CD14-positive monocyte (primary cell): Measurements from ENCODE around the gene PLCB1. TPM values are rescaled to one million over a fixed set of nuclear protein-coding genes. Genes with fewer than 3 reads are reported as not detected.
A peak's percentile ranks its signal among the peaks of the same experiment; 100 is the strongest.

Experiments
- DNase-seq, 3 donors: peaks; one replicate each; pipeline ENCODE4 v3.0.0-alpha.2; 2011 to 2022
- H2AFZ ChIP-seq: 2 replicates; pipeline ENCODE4 v1.6.0; 2012; ENCODE audit warnings: mild to moderate bottlenecking, low read depth, low read length, inconsistent platforms; ENCODE audit not compliant: insufficient read depth, poor library complexity, severe bottlenecking
- H3K27ac ChIP-seq, 2 donors: 1 replicate in 1 of 2; 2 replicates in 1 of 2; pipeline ENCODE4 v1.5.1; 2012 to 2013; ENCODE audit warnings: low read length in 2 of 2, control low read depth in 1 of 2, inconsistent platforms in 1 of 2, low read depth in 1 of 2, mild to moderate bottlenecking in 1 of 2
- H3K27me3 ChIP-seq, 2 donors: one replicate each; pipeline versions ENCODE4 v1.6.0 to v1.6.1; 2011 to 2013; ENCODE audit warnings: low read length in 2 of 2; ENCODE audit not compliant: control insufficient read depth in 2 of 2, insufficient read depth in 2 of 2
- H3K36me3 ChIP-seq, 2 donors: replicated peaks in 1 of 2; 1 replicate in 1 of 2; 2 replicates in 1 of 2; pipeline versions ENCODE4 v1.5.1 to v1.6.1; 2012 to 2013; ENCODE audit warnings: low read length in 2 of 2, control low read depth in 1 of 2, inconsistent platforms in 1 of 2, mild to moderate bottlenecking in 1 of 2; ENCODE audit not compliant: insufficient read depth in 2 of 2, control insufficient read depth in 1 of 2
- H3K4me1 ChIP-seq, 2 donors: 1 replicate in 1 of 2; 2 replicates in 1 of 2; pipeline versions ENCODE4 v1.5.1 to v1.6.1; 2012 to 2013; ENCODE audit warnings: low read length in 2 of 2, control low read depth in 1 of 2, inconsistent platforms in 1 of 2, mild to moderate bottlenecking in 1 of 2, moderate library complexity in 1 of 2; ENCODE audit not compliant: insufficient read depth in 2 of 2, control insufficient read depth in 1 of 2
- H3K4me2 ChIP-seq: replicated peaks from 2 replicates; pipeline ENCODE3; 2012; ENCODE audit warnings: low read length, moderate library complexity, mild to moderate bottlenecking; ENCODE audit not compliant: poor library complexity, severe bottlenecking; ENCODE audit errors: extremely low read depth
- H3K4me3 ChIP-seq, 3 experiments: fragments of 200-600 bp in 1 of 3; sonication (generic) in 1 of 3; replicated peaks in 1 of 3; 1 replicate in 2 of 3; 2 replicates in 1 of 3; pipeline ENCODE4 v1.5.1; 2011 to 2013; ENCODE audit warnings: low read length in 3 of 3, mild to moderate bottlenecking in 3 of 3, control low read depth in 2 of 3, low read depth in 2 of 3, inconsistent platforms in 1 of 3, moderate library complexity in 1 of 3
- H3K79me2 ChIP-seq: 2 replicates; pipeline ENCODE4 v1.6.0; 2012; ENCODE audit warnings: mild to moderate bottlenecking, control low read depth, inconsistent platforms, low read length, moderate library complexity; ENCODE audit not compliant: insufficient read depth
- H3K9ac ChIP-seq: 2 replicates; pipeline ENCODE4 v1.6.0; 2017; ENCODE audit warnings: low read length, mild to moderate bottlenecking; ENCODE audit not compliant: insufficient read depth, poor library complexity, severe bottlenecking
- H3K9me3 ChIP-seq, 2 donors: replicated peaks in 1 of 2; 1 replicate in 1 of 2; 2 replicates in 1 of 2; pipeline versions ENCODE4 v1.5.1 to v1.6.1; 2012 to 2013; ENCODE audit warnings: low read length in 2 of 2, control low read depth in 1 of 2; ENCODE audit not compliant: control insufficient read depth in 1 of 2, insufficient read depth in 1 of 2
- H4K20me1 ChIP-seq: 2 replicates; pipeline ENCODE4 v1.6.0; 2012; ENCODE audit warnings: mild to moderate bottlenecking, low read length, control low read depth, moderate library complexity; ENCODE audit not compliant: insufficient read depth
- H3K27ac Mint-ChIP-seq, 7 donors: one replicate each; pipeline ENCODE4 v1.8.0; 2020; ENCODE audit warnings: mild to moderate bottlenecking in 7 of 7, mixed read lengths in 7 of 7, moderate library complexity in 6 of 7, inconsistent platforms in 2 of 7
- H3K27me3 Mint-ChIP-seq, 3 donors: one replicate each; pipeline ENCODE4 v1.8.0; 2021 to 2022; ENCODE audit warnings: low read depth in 3 of 3, mild to moderate bottlenecking in 3 of 3, mixed read lengths in 3 of 3, moderate library complexity in 3 of 3, inconsistent platforms in 1 of 3
- H3K36me3 Mint-ChIP-seq, 2 donors: one replicate each; pipeline ENCODE4 v1.8.0; 2020; ENCODE audit warnings: mixed read lengths in 2 of 2, inconsistent platforms in 1 of 2, mild to moderate bottlenecking in 1 of 2
- H3K4me1 Mint-ChIP-seq: one replicate; pipeline ENCODE4 v1.8.0; 2020; ENCODE audit warnings: mild to moderate bottlenecking, mixed read lengths
- H3K4me3 Mint-ChIP-seq, 2 donors: one replicate each; pipeline ENCODE4 v1.8.0; 2020; ENCODE audit warnings: mild to moderate bottlenecking in 2 of 2, mixed read lengths in 2 of 2, moderate library complexity in 1 of 2
- H3K9me3 Mint-ChIP-seq, 7 donors: one replicate each; pipeline ENCODE4 v1.8.0; 2020 to 2022; ENCODE audit warnings: mixed read lengths in 7 of 7, mild to moderate bottlenecking in 6 of 7, moderate library complexity in 6 of 7, inconsistent platforms in 2 of 7
- WGBS: methylation state at CpG from one replicate; pipeline ENCODE4 v1.1.5; 2013; ENCODE audit warnings: missing lambda C conversion rate; ENCODE audit not compliant: insufficient coverage; 5-methylcytosine and 5-hydroxymethylcytosine counted together
- intact Hi-C, 2 donors: fragments of 100-400 bp; cut with micrococcal nuclease; formaldehyde crosslinking; loops; one replicate each; pipeline versions ENCODE4 v1.15.0 to v1.15.1; 2023
- polyA plus RNA-seq, 3 donors: library from polyadenylated mRNA; depleted of rRNA in 1 of 3; unstranded in 2 of 3; stranded (reverse) in 1 of 3; fragments of 300-500 nt in 2 of 3; fragments of >200 nt in 1 of 3; fragmentation: Illumina TruSeq in 2 of 3; gene quantifications; 1 replicate in 2 of 3; 2 replicates in 1 of 3; pipeline ENCODE4 v1.2.3, GENCODE V29; 2012 to 2021
- TF ChIP-seq, protein P1 (sequence below): fragments of 200-600 bp; IDR thresholded peaks from one replicate; pipeline ENCODE4 v1.8.0; 2022; ENCODE audit warnings: antibody characterized with exemption, mild to moderate bottlenecking

The PLCB1 gene
- polyA plus RNA-seq, 3 donors = 8.6 to 16.4 (median 13.2) TPM

DNA sequence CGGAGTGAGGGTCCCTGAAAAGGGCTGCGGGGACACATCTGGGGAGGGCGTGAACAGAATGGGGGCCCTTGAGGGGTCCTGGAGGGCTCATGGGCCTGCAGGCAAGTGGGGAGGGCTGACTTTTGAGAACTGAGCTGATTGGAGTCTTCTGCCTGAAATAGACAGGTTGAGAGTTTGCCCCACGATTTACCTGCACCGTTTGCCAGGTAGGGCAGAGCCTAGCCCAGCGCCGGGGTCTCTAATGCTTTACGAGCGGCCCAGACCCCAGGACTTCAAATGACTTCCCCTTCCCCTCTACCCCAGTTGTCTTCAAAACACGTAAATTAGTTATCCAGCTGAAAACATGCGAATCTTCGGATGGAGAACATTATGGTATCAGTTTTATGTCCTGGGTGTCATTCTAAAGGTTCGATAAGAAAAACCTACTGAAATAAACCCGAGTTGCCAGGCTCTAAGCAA, 1.3 kb downstream of the PLCB1 start:
- peaks cover 0 to 3% of the 10 kb centered on the region in 2 donors for H3K27me3 ChIP-seq
- TF ChIP-seq, protein P1, sequence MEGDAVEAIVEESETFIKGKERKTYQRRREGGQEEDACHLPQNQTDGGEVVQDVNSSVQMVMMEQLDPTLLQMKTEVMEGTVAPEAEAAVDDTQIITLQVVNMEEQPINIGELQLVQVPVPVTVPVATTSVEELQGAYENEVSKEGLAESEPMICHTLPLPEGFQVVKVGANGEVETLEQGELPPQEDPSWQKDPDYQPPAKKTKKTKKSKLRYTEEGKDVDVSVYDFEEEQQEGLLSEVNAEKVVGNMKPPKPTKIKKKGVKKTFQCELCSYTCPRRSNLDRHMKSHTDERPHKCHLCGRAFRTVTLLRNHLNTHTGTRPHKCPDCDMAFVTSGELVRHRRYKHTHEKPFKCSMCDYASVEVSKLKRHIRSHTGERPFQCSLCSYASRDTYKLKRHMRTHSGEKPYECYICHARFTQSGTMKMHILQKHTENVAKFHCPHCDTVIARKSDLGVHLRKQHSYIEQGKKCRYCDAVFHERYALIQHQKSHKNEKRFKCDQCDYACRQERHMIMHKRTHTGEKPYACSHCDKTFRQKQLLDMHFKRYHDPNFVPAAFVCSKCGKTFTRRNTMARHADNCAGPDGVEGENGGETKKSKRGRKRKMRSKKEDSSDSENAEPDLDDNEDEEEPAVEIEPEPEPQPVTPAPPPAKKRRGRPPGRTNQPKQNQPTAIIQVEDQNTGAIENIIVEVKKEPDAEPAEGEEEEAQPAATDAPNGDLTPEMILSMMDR = no peak
- peaks cover 44% of the 10 kb centered on the region for H4K20me1 ChIP-seq
- H3K9ac ChIP-seq = peak overlapping the region; percentile 78
- peak overlapping the region; percentile 98 for H3K4me2 ChIP-seq
- Mint-ChIP-seq H3K36me3 (peaks cover 9 to 12% of the 10 kb centered on the region in 2 donors), H3K4me1 (peaks cover 50% of the 10 kb centered on the region), H3K4me3 (peak overlapping the region; percentile 97), H3K27me3 (peaks cover 4 to 8% (median 5%) of the 10 kb centered on the region in 3 donors), H3K27ac (peak overlapping the region in 6 of 7 donors; percentile 72 to 92 (median 82)), H3K9me3 (no peaks in the 10 kb centered on the region)
- intact Hi-C loops = loop anchor here in 1 of 2 donors (10.0 kb wide), 3 partner anchors 89 to 321 kb away; no protein-coding TSS in a partner anchor
- H3K4me1 ChIP-seq = peaks cover 27 to 41% of the 10 kb centered on the region in 2 donors
- H3K79me2 ChIP-seq = peaks cover 56% of the 10 kb centered on the region
- WGBS = 1% methylated on average over 6 of the region's 14 CpGs
- peak overlapping the region; percentile 44 to 83 (median 63) for H3K4me3 ChIP-seq
- peak overlapping the region in 1 of 2 donors; percentile 73 for H3K27ac ChIP-seq
- peak overlapping the region; percentile 97 for H2AFZ ChIP-seq
- DNase-seq = no peak
- peaks cover 0 to 5% of the 10 kb centered on the region in 2 donors for H3K36me3 ChIP-seq
- H3K9me3 ChIP-seq = no peaks in the 10 kb centered on the region

DNA sequence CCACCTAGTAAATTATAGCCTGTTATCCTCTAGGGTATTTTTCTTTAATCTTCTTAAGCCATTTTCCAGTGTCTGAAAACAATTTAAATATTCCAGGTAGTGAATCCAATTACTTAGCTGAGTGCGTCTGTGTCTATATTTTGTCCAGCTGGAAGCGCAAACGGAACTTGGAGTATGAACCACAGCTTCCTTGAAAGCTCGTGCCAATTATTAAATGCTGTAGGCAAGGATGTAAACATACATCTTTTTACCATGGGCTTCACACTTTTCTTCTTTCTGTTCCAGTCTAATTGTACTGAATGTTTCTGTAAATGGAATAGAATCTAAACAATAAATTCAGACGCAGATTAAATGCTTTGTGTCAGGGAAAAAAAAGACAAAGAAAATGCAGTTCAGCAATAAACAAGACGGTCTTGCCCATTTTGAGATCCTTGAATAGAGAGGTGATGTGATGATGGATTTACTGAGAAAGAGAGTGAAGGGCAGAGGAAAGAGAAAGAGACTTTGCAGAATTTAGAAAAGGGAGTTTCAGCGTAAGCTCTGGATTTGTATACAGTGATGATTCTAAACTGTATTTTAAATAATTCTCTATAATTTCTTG, 1.9 kb downstream of the PLCB1 start:
- Histone ChIP-seq H3K4me3 (peak overlapping the region; percentile 44 to 83 (median 63)), H4K20me1 (peaks cover 46% of the 10 kb centered on the region), H3K9ac (peak overlapping the region; percentile 78), H3K9me3 (no peaks in the 10 kb centered on the region), H2AFZ (peak overlapping the region; percentile 97), H3K27me3 (peaks cover 0 to 3% of the 10 kb centered on the region in 2 donors), H3K36me3 (peaks cover 0 to 5% of the 10 kb centered on the region in 2 donors), H3K27ac (no peak overlapping the region), H3K79me2 (peaks cover 57% of the 10 kb centered on the region), H3K4me1 (peaks cover 27 to 41% of the 10 kb centered on the region in 2 donors), H3K4me2 (peak overlapping the region; percentile 98)
- H3K4me3 Mint-ChIP-seq = peak overlapping the region; percentile 97
- H3K4me1 Mint-ChIP-seq = peaks cover 50% of the 10 kb centered on the region
- peaks cover 4 to 8% (median 5%) of the 10 kb centered on the region in 3 donors for H3K27me3 Mint-ChIP-seq
- intact Hi-C loops = loop anchor here in 1 of 2 donors (10.0 kb wide), 3 partner anchors 89 to 321 kb away; no protein-coding TSS in a partner anchor
- peaks cover 9 to 12% of the 10 kb centered on the region in 2 donors for H3K36me3 Mint-ChIP-seq
- peak overlapping the region in 3 of 7 donors; percentile 3 to 72 (median 59) for H3K27ac Mint-ChIP-seq
- 25% methylated on average over 1 of the region's 7 CpGs for WGBS
- TF ChIP-seq, protein P1 = no peak
- no peaks in the 10 kb centered on the region for H3K9me3 Mint-ChIP-seq
- peak in 2 of 3 donors; percentile 12 to 15 for DNase-seq
